ENCODE measurements around the gene SPPL3. TPM values are rescaled to one million over a fixed set of nuclear protein-coding genes. Genes with fewer than 3 reads are reported as not detected.
A peak's percentile ranks its signal among the peaks of the same experiment; 100 is the strongest.

Gene SPPL3
- total and polyA plus RNA-seq, 9 donors, result 10.2 to 68.2 (median 54.0) TPM

- Histone ChIP-seq H3K4me1 (ENCODE audit: control insufficient read depth, insufficient read depth, low read length) (no peaks in the 10 kb centered on the region), H3K27me3 (ENCODE audit: control insufficient read depth, insufficient read depth, low read length) (no peaks in the 10 kb centered on the region), H3K27ac (ENCODE audit: low read length) (no peak overlapping the region), H3K9me3 (replicated peaks; ENCODE audit: control insufficient read depth, low read depth, low read length) (no peaks in the 10 kb centered on the region), H3K4me3 (ENCODE audit: low read length) (no peak overlapping the region), H3K36me3 (ENCODE audit: control insufficient read depth, insufficient read depth, low read length) (no peaks in the 10 kb centered on the region)
- no peak for DNase-seq
- WGBS (ENCODE audit: insufficient coverage), result no CpG with 5 or more reads among the region's 3 CpGs
Measured at GRCh38 chr12:120825337-120825736, 78.8 kb downstream of the SPPL3 start.

GRCh38 chr12:120822832-120823503 is 81.2 kb downstream of the SPPL3 start:
- Histone ChIP-seq H3K4me3 (ENCODE audit: low read length) (no peak overlapping the region), H3K4me1 (ENCODE audit: control insufficient read depth, insufficient read depth, low read length) (no peaks in the 10 kb centered on the region), H3K27ac (ENCODE audit: low read length) (no peak overlapping the region), H3K27me3 (ENCODE audit: control insufficient read depth, insufficient read depth, low read length) (no peaks in the 10 kb centered on the region), H3K9me3 (replicated peaks; ENCODE audit: control insufficient read depth, low read depth, low read length) (no peaks in the 10 kb centered on the region), H3K36me3 (ENCODE audit: control insufficient read depth, insufficient read depth, low read length) (no peaks in the 10 kb centered on the region)
- WGBS (ENCODE audit: insufficient coverage), result 76% methylated on average over 3 of the region's 9 CpGs
- no peak for DNase-seq

GRCh38 chr12:120821878-120822277 is 82.3 kb downstream of the SPPL3 start:
- Histone ChIP-seq H3K27me3 (ENCODE audit: control insufficient read depth, insufficient read depth, low read length) (no peaks in the 10 kb centered on the region), H3K4me1 (ENCODE audit: control insufficient read depth, insufficient read depth, low read length) (no peaks in the 10 kb centered on the region), H3K4me3 (ENCODE audit: low read length) (no peak overlapping the region), H3K9me3 (replicated peaks; ENCODE audit: control insufficient read depth, low read depth, low read length) (no peaks in the 10 kb centered on the region), H3K27ac (ENCODE audit: low read length) (no peak overlapping the region), H3K36me3 (ENCODE audit: control insufficient read depth, insufficient read depth, low read length) (no peaks in the 10 kb centered on the region)
- no peak for DNase-seq
- WGBS (ENCODE audit: insufficient coverage), result 80% methylated on average over 1 of the region's 2 CpGs

- Histone ChIP-seq H3K27me3 (ENCODE audit: control insufficient read depth, insufficient read depth, low read length) (no peaks in the 10 kb centered on the region), H3K36me3 (ENCODE audit: control insufficient read depth, insufficient read depth, low read length) (no peaks in the 10 kb centered on the region), H3K4me3 (ENCODE audit: low read length) (no peak overlapping the region), H3K9me3 (replicated peaks; ENCODE audit: control insufficient read depth, low read depth, low read length) (no peaks in the 10 kb centered on the region), H3K27ac (ENCODE audit: low read length) (no peak overlapping the region), H3K4me1 (ENCODE audit: control insufficient read depth, insufficient read depth, low read length) (no peaks in the 10 kb centered on the region)
- 88% methylated on average over 2 of the region's 7 CpGs for WGBS (ENCODE audit: insufficient coverage)
- no peak for DNase-seq
Measured at GRCh38 chr12:120820884-120821510, 83.2 kb downstream of the SPPL3 start.

- H3K27me3 ChIP-seq (ENCODE audit: control insufficient read depth, insufficient read depth, low read length), result no peaks in the 10 kb centered on the region
- DNase-seq, result peak; percentile 20
- no peaks in the 10 kb centered on the region for H3K4me1 ChIP-seq (ENCODE audit: control insufficient read depth, insufficient read depth, low read length)
- H3K9me3 ChIP-seq (replicated peaks; ENCODE audit: control insufficient read depth, low read depth, low read length), result no peaks in the 10 kb centered on the region
- WGBS (ENCODE audit: insufficient coverage), result 67% methylated on average over 1 of the region's 2 CpGs
- no peaks in the 10 kb centered on the region for H3K36me3 ChIP-seq (ENCODE audit: control insufficient read depth, insufficient read depth, low read length)
- H3K4me3 ChIP-seq (ENCODE audit: low read length), result no peak overlapping the region
- no peak overlapping the region for H3K27ac ChIP-seq (ENCODE audit: low read length)
Measured at GRCh38 chr12:120818416-120818815, 85.7 kb downstream of the SPPL3 start.

- no peak for DNase-seq
- H3K4me1 ChIP-seq (ENCODE audit: control insufficient read depth, insufficient read depth, low read length), result no peaks in the 10 kb centered on the region
- no peaks in the 10 kb centered on the region for H3K27me3 ChIP-seq (ENCODE audit: control insufficient read depth, insufficient read depth, low read length)
- H3K36me3 ChIP-seq (ENCODE audit: control insufficient read depth, insufficient read depth, low read length), result no peaks in the 10 kb centered on the region
- H3K9me3 ChIP-seq (replicated peaks; ENCODE audit: control insufficient read depth, low read depth, low read length), result no peaks in the 10 kb centered on the region
- no CpG with 5 or more reads among the region's 6 CpGs for WGBS (ENCODE audit: insufficient coverage)
- no peak overlapping the region for H3K4me3 ChIP-seq (ENCODE audit: low read length)
- no peak overlapping the region for H3K27ac ChIP-seq (ENCODE audit: low read length)
Measured at GRCh38 chr12:120817559-120818330, 86.4 kb downstream of the SPPL3 start.

GRCh38 chr12:120816363-120816762 is 87.8 kb downstream of the SPPL3 start:
- Histone ChIP-seq H3K4me3 (ENCODE audit: low read length) (no peak overlapping the region), H3K9me3 (replicated peaks; ENCODE audit: control insufficient read depth, low read depth, low read length) (no peaks in the 10 kb centered on the region), H3K36me3 (ENCODE audit: control insufficient read depth, insufficient read depth, low read length) (no peaks in the 10 kb centered on the region), H3K4me1 (ENCODE audit: control insufficient read depth, insufficient read depth, low read length) (no peaks in the 10 kb centered on the region), H3K27me3 (ENCODE audit: control insufficient read depth, insufficient read depth, low read length) (no peaks in the 10 kb centered on the region), H3K27ac (ENCODE audit: low read length) (no peak overlapping the region)
- DNase-seq, result no peak
- WGBS (ENCODE audit: insufficient coverage), result no CpG with 5 or more reads among the region's 2 CpGs

GRCh38 chr12:120814903-120815429 is 89.2 kb downstream of the SPPL3 start:
- H3K9me3 ChIP-seq (replicated peaks; ENCODE audit: control insufficient read depth, low read depth, low read length), result no peaks in the 10 kb centered on the region
- no peak overlapping the region for H3K27ac ChIP-seq (ENCODE audit: low read length)
- no peak for DNase-seq
- no peak overlapping the region for H3K4me3 ChIP-seq (ENCODE audit: low read length)
- no peaks in the 10 kb centered on the region for H3K27me3 ChIP-seq (ENCODE audit: control insufficient read depth, insufficient read depth, low read length)
- H3K4me1 ChIP-seq (ENCODE audit: control insufficient read depth, insufficient read depth, low read length), result no peaks in the 10 kb centered on the region
- no CpG with 5 or more reads among the region's 1 CpG for WGBS (ENCODE audit: insufficient coverage)
- H3K36me3 ChIP-seq (ENCODE audit: control insufficient read depth, insufficient read depth, low read length), result no peaks in the 10 kb centered on the region

- no peaks in the 10 kb centered on the region for H3K9me3 ChIP-seq (replicated peaks; ENCODE audit: control insufficient read depth, low read depth, low read length)
- no CpG with 5 or more reads among the region's 2 CpGs for WGBS (ENCODE audit: insufficient coverage)
- peak; percentile 30 for DNase-seq
Measured at GRCh38 chr12:120814203-120814902, 89.8 kb downstream of the SPPL3 start.

More at GRCh38 chr12:120814203-120814902, 89.8 kb downstream of the SPPL3 start:
- H3K27ac ChIP-seq (ENCODE audit: low read length), result no peak overlapping the region
- H3K36me3 ChIP-seq (ENCODE audit: control insufficient read depth, insufficient read depth, low read length), result peaks cover 4% of the 10 kb centered on the region
- no peak overlapping the region for H3K4me3 ChIP-seq (ENCODE audit: low read length)
- no peaks in the 10 kb centered on the region for H3K27me3 ChIP-seq (ENCODE audit: control insufficient read depth, insufficient read depth, low read length)
- H3K4me1 ChIP-seq (ENCODE audit: control insufficient read depth, insufficient read depth, low read length), result no peaks in the 10 kb centered on the region

Measured in muscle of leg (tissue), 11 donors.